PFSK-1 (cell line): Measurements from ENCODE around the gene HNRNPAB.

Experiments used
- POLR2AphosphoS5 ChIP-seq: IDR thresholded peaks from 2 replicates; pipeline ENCODE4 v1.6.1; 2012; ENCODE audit warnings: low read depth, mild to moderate bottlenecking, control low read depth, low read length, moderate library complexity
- SIN3A ChIP-seq: IDR thresholded peaks from 2 replicates; pipeline ENCODE4 v1.6.1; 2012; ENCODE audit warnings: mild to moderate bottlenecking, low read length, moderate library complexity, borderline replicate concordance; ENCODE audit not compliant: insufficient read depth
- TAF1 ChIP-seq: IDR thresholded peaks from 2 replicates; pipeline ENCODE4 v1.6.1; 2012; ENCODE audit warnings: low read length, control low read depth, borderline replicate concordance; ENCODE audit not compliant: insufficient read depth
- TF ChIP-seq, protein P1 (sequence below), 2 experiments: IDR thresholded peaks; 2 replicates each; pipeline versions ENCODE4 v1.6.1 to v1.8.0; 2011 to 2012; ENCODE audit warnings: low read depth in 2 of 2, low read length in 2 of 2, control low read depth in 1 of 2, inconsistent platforms in 1 of 2, mild to moderate bottlenecking in 1 of 2, moderate library complexity in 1 of 2; ENCODE audit not compliant: insufficient read depth in 1 of 2

DNA sequence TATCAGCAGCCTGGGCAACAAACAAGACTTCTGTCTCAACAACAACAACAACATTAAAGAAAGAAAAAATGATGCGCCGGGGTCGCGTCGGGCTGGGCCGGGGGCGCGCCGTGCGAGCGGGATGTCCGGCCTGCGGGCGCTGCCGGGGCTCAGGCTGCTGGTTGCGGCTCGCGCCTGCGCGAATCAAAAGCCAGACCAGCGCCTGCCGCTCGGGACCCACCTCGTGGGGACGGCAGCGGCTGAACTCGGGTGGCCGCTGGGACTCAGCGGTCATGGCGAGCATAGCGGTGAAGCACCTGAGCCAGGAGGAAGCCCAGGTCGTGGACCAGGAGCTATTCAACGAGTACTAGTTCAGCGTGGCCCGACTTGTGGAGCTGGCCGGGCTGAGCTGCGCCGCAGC is 38.8 kb upstream of the HNRNPAB start:
- no peak for TF ChIP-seq POLR2AphosphoS5
- TF ChIP-seq, protein P1, sequence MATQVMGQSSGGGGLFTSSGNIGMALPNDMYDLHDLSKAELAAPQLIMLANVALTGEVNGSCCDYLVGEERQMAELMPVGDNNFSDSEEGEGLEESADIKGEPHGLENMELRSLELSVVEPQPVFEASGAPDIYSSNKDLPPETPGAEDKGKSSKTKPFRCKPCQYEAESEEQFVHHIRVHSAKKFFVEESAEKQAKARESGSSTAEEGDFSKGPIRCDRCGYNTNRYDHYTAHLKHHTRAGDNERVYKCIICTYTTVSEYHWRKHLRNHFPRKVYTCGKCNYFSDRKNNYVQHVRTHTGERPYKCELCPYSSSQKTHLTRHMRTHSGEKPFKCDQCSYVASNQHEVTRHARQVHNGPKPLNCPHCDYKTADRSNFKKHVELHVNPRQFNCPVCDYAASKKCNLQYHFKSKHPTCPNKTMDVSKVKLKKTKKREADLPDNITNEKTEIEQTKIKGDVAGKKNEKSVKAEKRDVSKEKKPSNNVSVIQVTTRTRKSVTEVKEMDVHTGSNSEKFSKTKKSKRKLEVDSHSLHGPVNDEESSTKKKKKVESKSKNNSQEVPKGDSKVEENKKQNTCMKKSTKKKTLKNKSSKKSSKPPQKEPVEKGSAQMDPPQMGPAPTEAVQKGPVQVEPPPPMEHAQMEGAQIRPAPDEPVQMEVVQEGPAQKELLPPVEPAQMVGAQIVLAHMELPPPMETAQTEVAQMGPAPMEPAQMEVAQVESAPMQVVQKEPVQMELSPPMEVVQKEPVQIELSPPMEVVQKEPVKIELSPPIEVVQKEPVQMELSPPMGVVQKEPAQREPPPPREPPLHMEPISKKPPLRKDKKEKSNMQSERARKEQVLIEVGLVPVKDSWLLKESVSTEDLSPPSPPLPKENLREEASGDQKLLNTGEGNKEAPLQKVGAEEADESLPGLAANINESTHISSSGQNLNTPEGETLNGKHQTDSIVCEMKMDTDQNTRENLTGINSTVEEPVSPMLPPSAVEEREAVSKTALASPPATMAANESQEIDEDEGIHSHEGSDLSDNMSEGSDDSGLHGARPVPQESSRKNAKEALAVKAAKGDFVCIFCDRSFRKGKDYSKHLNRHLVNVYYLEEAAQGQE (IDR thresholded peaks at IDR 0.05; ENCODE audit: insufficient read depth in 1 of 2, low read depth in 2 of 2, low read length in 2 of 2) = no peak
- no peak for TF ChIP-seq TAF1
- TF ChIP-seq SIN3A = no peak
